ENCODE measurements around the gene MACROH2A1.

GRCh38 chr5:135296900-135297816, 101.9 kb downstream of the MACROH2A1 start:
- TF ChIP-seq, protein P1, sequence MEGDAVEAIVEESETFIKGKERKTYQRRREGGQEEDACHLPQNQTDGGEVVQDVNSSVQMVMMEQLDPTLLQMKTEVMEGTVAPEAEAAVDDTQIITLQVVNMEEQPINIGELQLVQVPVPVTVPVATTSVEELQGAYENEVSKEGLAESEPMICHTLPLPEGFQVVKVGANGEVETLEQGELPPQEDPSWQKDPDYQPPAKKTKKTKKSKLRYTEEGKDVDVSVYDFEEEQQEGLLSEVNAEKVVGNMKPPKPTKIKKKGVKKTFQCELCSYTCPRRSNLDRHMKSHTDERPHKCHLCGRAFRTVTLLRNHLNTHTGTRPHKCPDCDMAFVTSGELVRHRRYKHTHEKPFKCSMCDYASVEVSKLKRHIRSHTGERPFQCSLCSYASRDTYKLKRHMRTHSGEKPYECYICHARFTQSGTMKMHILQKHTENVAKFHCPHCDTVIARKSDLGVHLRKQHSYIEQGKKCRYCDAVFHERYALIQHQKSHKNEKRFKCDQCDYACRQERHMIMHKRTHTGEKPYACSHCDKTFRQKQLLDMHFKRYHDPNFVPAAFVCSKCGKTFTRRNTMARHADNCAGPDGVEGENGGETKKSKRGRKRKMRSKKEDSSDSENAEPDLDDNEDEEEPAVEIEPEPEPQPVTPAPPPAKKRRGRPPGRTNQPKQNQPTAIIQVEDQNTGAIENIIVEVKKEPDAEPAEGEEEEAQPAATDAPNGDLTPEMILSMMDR (IDR thresholded peaks at IDR 0.05), result no peak
- TF ChIP-seq POLR2A (IDR thresholded peaks at IDR 0.05), result no peak

Measured in vagina (tissue), 2 donors.